GM06990 (cell line): ENCODE data around the gene PSMB2.

ENCODE experiments used
- DNase-seq: peaks from one replicate; pipeline ENCODE4 v3.0.0-alpha.2; 2011; ENCODE audit not compliant: insufficient read length; ENCODE audit errors: extremely low read depth
- H3K27me3 ChIP-seq: replicated peaks from 2 replicates; pipeline ENCODE4 v1.6.0; 2011; ENCODE audit warnings: low read length; ENCODE audit not compliant: control insufficient read depth, insufficient read depth
- H3K36me3 ChIP-seq: 2 replicates; pipeline ENCODE4 v1.5.1; 2011; ENCODE audit warnings: low read length; ENCODE audit not compliant: control insufficient read depth, insufficient read depth
- H3K4me3 ChIP-seq: replicated peaks from 2 replicates; pipeline ENCODE4 v1.5.1; 2011; ENCODE audit warnings: low read depth, mild to moderate bottlenecking, control low read depth, low read length
- TF ChIP-seq, protein P1 (sequence below): IDR thresholded peaks from 2 replicates; pipeline ENCODE4 v1.5.1; 2011; ENCODE audit warnings: low read length, control low read depth, mild to moderate bottlenecking, inconsistent platforms; ENCODE audit not compliant: insufficient read depth, poor library complexity, severe bottlenecking

Gene PSMB2

GRCh38 chr1:35574125-35574654, 67.1 kb downstream of the PSMB2 start:
- Histone ChIP-seq H3K27me3 (no peaks in the 10 kb centered on the region), H3K4me3 (no peak overlapping the region), H3K36me3 (no peaks in the 10 kb centered on the region)
- DNase-seq: no peak
- TF ChIP-seq, protein P1, sequence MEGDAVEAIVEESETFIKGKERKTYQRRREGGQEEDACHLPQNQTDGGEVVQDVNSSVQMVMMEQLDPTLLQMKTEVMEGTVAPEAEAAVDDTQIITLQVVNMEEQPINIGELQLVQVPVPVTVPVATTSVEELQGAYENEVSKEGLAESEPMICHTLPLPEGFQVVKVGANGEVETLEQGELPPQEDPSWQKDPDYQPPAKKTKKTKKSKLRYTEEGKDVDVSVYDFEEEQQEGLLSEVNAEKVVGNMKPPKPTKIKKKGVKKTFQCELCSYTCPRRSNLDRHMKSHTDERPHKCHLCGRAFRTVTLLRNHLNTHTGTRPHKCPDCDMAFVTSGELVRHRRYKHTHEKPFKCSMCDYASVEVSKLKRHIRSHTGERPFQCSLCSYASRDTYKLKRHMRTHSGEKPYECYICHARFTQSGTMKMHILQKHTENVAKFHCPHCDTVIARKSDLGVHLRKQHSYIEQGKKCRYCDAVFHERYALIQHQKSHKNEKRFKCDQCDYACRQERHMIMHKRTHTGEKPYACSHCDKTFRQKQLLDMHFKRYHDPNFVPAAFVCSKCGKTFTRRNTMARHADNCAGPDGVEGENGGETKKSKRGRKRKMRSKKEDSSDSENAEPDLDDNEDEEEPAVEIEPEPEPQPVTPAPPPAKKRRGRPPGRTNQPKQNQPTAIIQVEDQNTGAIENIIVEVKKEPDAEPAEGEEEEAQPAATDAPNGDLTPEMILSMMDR: no peak

- peak within 1 kb of the TSS; percentile 31; the same call in 1 of the 2 replicates for H3K4me3 ChIP-seq
- no peak for DNase-seq
- TF ChIP-seq, protein P1: no peak
- no peaks in the 10 kb centered on the region for H3K27me3 ChIP-seq
- no peaks in the 10 kb centered on the region for H3K36me3 ChIP-seq
These were observed 67.9 kb downstream of the PSMB2 start, which contains the start of gene TFAP2E for GRCh38 chr1:35573198-35574124. TSS of gene TFAP2E (plus strand) at chr1:35573314. CDS start at chr1:35573578, 264 bp downstream.

DNA sequence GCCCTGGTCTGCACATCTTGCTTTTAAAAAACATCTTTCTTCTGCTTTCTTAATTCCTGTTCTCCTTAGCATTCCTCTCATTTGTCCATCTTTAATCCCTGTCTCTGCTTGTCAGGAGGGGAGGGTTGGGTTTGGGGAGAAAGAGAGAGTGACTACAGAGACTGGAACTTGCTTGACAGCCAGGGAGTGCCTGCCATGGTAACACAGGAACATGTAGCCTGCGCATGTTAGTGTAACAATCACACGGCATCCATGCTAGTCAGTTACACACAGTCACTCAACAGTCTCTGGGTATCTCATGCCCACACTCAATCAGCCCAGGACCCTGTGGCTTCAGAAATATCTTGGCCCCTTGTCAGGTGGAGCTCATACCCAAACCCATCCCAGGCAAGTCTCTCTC, 69.0 kb downstream of the PSMB2 start:
- Histone ChIP-seq H3K27me3 (no peaks in the 10 kb centered on the region), H3K36me3 (no peaks in the 10 kb centered on the region), H3K4me3 (no peak overlapping the region)
- no peak for DNase-seq
- TF ChIP-seq, protein P1: no peak

GRCh38 chr1:35571263-35571662, 70.1 kb downstream of the PSMB2 start:
- TF ChIP-seq, protein P1: no peak
- Histone ChIP-seq H3K36me3 (peaks cover 2% of the 10 kb centered on the region), H3K27me3 (no peaks in the 10 kb centered on the region), H3K4me3 (no peak overlapping the region)
- no peak for DNase-seq

- no peaks in the 10 kb centered on the region for H3K27me3 ChIP-seq
- no peak overlapping the region for H3K4me3 ChIP-seq
- TF ChIP-seq, protein P1: no peak
- DNase-seq: no peak
- H3K36me3 ChIP-seq: peaks cover 6% of the 10 kb centered on the region
These were observed 70.7 kb downstream of the PSMB2 start for GRCh38 chr1:35570589-35571137.
